GM12865 (cell line): Measurements from ENCODE around the gene DEPDC1B.
"Not testable (repeated sequence)": the region's sequence is repeated elsewhere in the genome, so short reads cannot be mapped to it uniquely, and the experiment has no call there.

Experiments
- DNase-seq: peaks from one replicate; pipeline ENCODE4 v3.0.0; 2010; ENCODE audit warnings: low read depth
- H3K4me3 ChIP-seq: 2 replicates; pipeline ENCODE4 v1.5.1; 2011; ENCODE audit warnings: mild to moderate bottlenecking, low read depth, low read length, control low read depth
- CTCF ChIP-seq: IDR thresholded peaks from 2 replicates; pipeline ENCODE4 v1.5.1; 2011; ENCODE audit warnings: low read length, control low read depth, low read depth, inconsistent platforms; ENCODE audit not compliant: insufficient read depth; ENCODE audit errors: missing control alignments

Gene DEPDC1B

GRCh38 chr5:60690326-60690725 lies 9.6 kb downstream of the DEPDC1B start:
- DNase-seq: no peak
- TF ChIP-seq CTCF: no peak
- H3K4me3 ChIP-seq: no peak overlapping the region

DNA sequence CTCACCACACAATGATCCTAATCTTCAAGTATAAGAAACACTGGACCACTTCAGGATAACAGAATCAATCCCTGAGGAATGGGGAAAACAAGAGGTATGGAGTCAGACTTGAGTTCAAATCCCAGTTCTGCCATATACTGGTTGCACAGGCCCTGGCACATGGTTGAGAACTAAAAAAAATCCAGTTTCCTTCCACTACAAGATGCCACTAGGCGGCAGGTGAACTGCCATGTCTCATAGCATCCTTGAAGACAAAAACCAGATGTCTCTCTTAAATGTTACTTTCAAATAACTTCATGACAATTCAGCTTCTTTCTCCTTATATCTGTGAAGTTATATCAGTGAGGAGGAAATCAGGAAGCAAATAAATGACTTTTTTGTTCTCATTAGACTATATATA lies 11.0 kb downstream of the DEPDC1B start:
- DNase-seq: no peak
- no peak for TF ChIP-seq CTCF

DNA sequence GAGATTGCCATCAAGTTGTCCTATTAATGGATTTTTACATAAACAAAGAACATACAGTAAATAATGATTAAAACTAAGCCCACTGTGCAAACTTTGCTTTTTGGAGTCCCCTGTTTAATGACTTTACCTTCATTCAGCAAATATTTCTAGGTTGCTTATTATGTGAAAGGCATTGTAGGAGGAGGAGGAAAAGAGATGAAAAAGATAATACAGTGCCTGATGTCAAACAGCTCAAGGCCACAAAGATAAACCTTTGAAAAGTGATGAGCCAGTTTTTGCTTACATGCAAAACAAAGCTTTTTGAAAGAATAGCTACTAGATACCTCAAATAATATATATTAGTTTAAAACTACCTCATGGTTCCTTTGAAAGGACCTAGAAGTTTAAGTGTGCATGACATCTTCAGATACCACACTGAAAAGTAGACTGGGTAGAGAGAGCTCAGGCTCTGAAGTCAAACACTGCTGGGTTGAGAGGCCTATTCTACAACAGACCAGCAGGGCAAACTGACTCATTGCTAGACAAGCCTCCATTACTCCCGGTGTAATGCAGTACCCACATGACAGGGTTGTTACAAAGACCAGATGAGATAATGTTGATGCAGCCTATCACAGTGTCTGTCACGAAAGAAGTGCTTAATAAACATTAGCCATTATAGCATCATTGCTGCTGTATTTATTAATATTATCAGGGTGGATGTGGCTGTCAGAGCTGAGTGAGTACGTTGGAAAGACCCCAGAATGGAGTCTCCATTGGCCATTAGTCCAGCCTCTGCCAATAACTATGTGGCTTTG lies 11.8 kb downstream of the DEPDC1B start:
- peak; percentile 65 for DNase-seq
- no peak overlapping the region for H3K4me3 ChIP-seq
- TF ChIP-seq CTCF: peak; percentile 47

More for the DNA sequence above, 11.0 kb downstream of the DEPDC1B start:
- no peak overlapping the region for H3K4me3 ChIP-seq

DNA sequence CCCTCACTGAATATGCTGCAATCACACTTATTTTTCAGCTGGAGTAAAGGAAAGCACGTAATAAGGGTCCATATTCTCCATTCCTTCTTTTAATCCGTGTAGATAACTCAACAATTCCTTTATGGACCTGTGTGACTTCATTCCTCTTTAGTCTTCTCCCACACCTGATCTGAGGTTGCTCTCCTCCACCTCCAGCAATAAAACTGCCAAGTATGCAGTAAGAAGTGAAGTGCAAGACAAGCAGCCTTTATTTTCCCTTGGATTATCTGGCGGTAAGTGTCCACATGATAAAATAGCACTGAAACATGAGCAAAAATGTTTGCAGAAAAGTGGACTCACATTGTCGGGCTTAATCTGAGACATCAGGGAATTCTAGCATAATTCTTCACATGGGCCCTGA lies 13.8 kb downstream of the DEPDC1B start:
- H3K4me3 ChIP-seq: no peak overlapping the region
- no peak for TF ChIP-seq CTCF
- DNase-seq: no peak

GRCh38 chr5:60685700-60686099 lies 14.3 kb downstream of the DEPDC1B start:
- DNase-seq: no peak
- H3K4me3 ChIP-seq: no peak overlapping the region
- TF ChIP-seq CTCF: no peak

DNA sequence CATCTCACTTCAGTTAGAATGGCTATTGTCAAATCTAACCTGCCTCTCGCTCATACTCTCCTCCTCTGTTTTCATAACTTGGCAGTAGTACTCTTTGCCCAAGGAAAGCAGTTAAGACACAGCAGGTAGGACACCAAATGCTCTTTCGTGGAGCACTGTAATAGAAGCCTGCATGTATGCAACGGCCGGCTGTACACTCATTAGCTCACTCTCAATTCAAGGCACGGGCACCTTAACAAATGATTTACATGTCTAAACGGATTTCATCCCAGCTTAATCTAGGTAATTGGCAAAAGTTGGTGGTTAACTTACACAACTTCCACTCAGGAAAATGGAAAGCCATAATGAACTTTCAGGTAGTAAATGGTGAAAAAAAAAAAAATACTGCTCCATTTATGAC lies 14.9 kb downstream of the DEPDC1B start:
- H3K4me3 ChIP-seq: no peak overlapping the region
- no peak for TF ChIP-seq CTCF
- DNase-seq: no peak

DNA sequence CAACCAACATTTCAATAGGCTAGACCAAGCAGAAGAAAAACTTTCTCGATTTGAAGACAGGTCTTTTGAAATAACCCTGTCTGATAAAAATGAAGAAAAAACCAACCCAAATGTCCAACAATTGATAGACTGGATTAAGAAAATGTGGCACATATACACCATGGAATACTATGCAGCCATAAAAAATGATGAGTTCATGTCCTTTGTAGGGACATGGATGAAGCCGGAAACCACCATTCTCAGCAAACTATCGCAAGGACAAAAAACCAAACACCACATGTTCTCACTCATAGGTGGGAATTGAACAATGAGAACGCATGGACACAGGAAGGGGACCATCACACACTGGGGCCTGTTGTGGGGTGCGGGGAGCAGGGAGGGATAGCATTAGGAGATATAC lies 18.0 kb downstream of the DEPDC1B start:
- H3K4me3 ChIP-seq, DNase-seq: not testable (repeated sequence)
